GM19193 (cell line): ENCODE results near the gene STAT4.

Source experiments
- POLR2A ChIP-seq: IDR thresholded peaks from 4 replicates; pipeline ENCODE4 v1.6.1; 2011; ENCODE audit not compliant: insufficient read depth, insufficient read length; ENCODE audit errors: extremely low read depth

Gene STAT4

GRCh38 chr2:191150600-191151330, at the start of gene STAT4:
TSS of gene STAT4 (minus strand) at chr2:191150994. CDS start at chr2:191148203, 2,791 bp downstream.
- TF ChIP-seq POLR2A: peak; percentile 35

GRCh38 chr2:191199929-191200512, 49.2 kb upstream of the STAT4 start:
- TF ChIP-seq POLR2A: no peak

- TF ChIP-seq POLR2A: no peak
Measured at GRCh38 chr2:191198271-191198670, 47.5 kb upstream of the STAT4 start.

GRCh38 chr2:191197096-191197495, 46.3 kb upstream of the STAT4 start:
- TF ChIP-seq POLR2A: no peak

GRCh38 chr2:191195021-191195420, 44.2 kb upstream of the STAT4 start:
- TF ChIP-seq POLR2A: no peak

GRCh38 chr2:191190861-191191552, 40.2 kb upstream of the STAT4 start:
- TF ChIP-seq POLR2A: no peak

GRCh38 chr2:191190435-191190834, 39.6 kb upstream of the STAT4 start:
- TF ChIP-seq POLR2A: no peak

GRCh38 chr2:191189112-191189635, 38.4 kb upstream of the STAT4 start:
- no peak for TF ChIP-seq POLR2A

- TF ChIP-seq POLR2A: no peak
Measured at GRCh38 chr2:191188550-191189093, 37.8 kb upstream of the STAT4 start.

- no peak for TF ChIP-seq POLR2A
Measured at GRCh38 chr2:191187105-191187829, 36.5 kb upstream of the STAT4 start.

- TF ChIP-seq POLR2A: no peak
Measured at GRCh38 chr2:191184457-191184856, 33.7 kb upstream of the STAT4 start.

- no peak for TF ChIP-seq POLR2A
Measured at GRCh38 chr2:191183516-191183915, 32.7 kb upstream of the STAT4 start.

GRCh38 chr2:191183081-191183480, 32.3 kb upstream of the STAT4 start:
- no peak for TF ChIP-seq POLR2A

- no peak for TF ChIP-seq POLR2A
Measured at GRCh38 chr2:191180713-191181112, 29.9 kb upstream of the STAT4 start.

- TF ChIP-seq POLR2A: no peak
Measured at GRCh38 chr2:191180276-191180675, 29.5 kb upstream of the STAT4 start.
